Left forelimb (tissue), 1 donor: ENCODE measurements around the gene VPS39.

Experiments used
- DNase-seq: peaks from one replicate; pipeline ENCODE4 v3.0.0-alpha.2; 2018; ENCODE audit warnings: low spot score

Gene VPS39

GRCh38 chr15:42159381-42160015, 48.6 kb downstream of the VPS39 start:
- DNase-seq = no peak

GRCh38 chr15:42158941-42159340, 49.2 kb downstream of the VPS39 start:
- peak; percentile 53 for DNase-seq

GRCh38 chr15:42157981-42158765, 49.9 kb downstream of the VPS39 start:
- no peak for DNase-seq

GRCh38 chr15:42157381-42157780, 50.7 kb downstream of the VPS39 start:
- DNase-seq = no peak

- no peak for DNase-seq
Observed at GRCh38 chr15:42156243-42156922, 51.7 kb downstream of the VPS39 start, which contains the start of gene PLA2G4F. TSS of gene PLA2G4F (minus strand) at chr15:42156636. CDS start at chr15:42156549, 87 bp downstream.

DNA sequence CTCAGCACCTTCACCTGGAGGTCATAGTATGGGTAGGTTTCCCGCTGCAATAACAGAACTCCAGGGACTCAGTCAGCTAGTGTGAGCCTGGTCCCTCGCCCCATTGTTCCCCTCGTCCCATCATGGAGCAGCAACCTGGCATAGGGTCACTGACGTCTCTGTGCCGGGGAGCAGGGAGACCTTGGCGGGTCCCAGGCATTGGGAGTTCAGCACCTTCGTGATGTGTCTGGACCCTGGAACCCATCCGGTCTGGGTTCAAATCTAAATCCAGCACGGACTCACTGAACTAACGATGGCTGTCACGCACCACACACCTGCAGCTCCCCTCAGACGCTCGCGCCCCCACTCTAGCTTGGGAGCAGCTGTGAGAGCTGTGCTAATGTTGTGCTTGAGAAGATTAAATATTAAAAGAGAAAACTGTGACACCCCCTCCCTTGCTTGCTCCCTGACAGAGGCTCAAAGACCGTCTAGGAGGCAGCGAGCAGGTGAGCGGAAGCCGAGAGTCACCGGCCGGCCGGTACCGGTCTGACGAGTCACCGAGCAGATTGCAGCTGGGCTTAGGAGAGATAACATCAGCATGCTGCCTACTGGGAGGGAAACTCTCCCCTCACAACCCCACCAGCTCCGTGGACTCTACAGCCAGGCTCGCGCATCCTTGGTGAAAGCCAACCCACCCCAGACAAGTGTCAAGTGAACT, 52.4 kb downstream of the VPS39 start:
- DNase-seq = peak; percentile 62

- DNase-seq = no peak
Observed at GRCh38 chr15:42154956-42155355, 53.1 kb downstream of the VPS39 start.

DNA sequence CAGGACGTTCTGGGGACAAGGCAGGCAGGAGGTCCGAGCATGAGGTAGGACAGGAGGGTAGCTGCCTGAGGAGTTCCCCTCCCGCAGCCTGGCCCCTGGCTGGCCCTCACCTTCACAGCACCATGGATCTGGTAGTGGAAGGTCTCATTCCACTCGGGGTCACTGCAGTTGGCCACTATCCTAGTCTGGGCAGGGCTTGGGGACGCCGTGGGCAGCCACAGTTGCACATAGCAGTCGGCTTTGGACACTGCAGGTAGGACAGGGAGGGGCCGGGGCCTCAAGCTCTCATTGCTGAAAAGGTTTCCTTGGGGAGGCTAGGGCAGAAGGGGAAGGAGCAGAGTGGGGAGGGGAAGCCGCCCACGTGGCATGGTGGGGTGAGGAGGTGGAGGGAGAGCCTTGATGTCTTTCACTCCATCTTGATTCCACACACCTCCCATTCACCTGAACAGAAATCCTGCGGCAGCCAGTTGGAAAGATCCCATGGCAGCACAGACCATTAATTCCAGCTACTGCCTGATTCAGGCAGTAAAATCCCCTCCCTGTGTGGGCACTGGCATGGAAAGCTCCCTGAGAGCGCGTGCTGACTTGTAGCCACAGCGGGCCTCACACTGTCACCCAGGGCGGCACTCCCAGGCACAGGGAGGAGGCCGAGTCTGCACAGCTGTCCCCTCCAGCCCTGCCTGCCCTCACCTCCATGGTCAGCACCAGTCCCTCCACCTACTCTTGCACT, 53.7 kb downstream of the VPS39 start:
- peak; percentile 62 for DNase-seq

GRCh38 chr15:42153874-42154211, 54.3 kb downstream of the VPS39 start:
- no peak for DNase-seq

GRCh38 chr15:42152921-42153698, 55.0 kb downstream of the VPS39 start:
- peak; percentile 55 for DNase-seq

DNA sequence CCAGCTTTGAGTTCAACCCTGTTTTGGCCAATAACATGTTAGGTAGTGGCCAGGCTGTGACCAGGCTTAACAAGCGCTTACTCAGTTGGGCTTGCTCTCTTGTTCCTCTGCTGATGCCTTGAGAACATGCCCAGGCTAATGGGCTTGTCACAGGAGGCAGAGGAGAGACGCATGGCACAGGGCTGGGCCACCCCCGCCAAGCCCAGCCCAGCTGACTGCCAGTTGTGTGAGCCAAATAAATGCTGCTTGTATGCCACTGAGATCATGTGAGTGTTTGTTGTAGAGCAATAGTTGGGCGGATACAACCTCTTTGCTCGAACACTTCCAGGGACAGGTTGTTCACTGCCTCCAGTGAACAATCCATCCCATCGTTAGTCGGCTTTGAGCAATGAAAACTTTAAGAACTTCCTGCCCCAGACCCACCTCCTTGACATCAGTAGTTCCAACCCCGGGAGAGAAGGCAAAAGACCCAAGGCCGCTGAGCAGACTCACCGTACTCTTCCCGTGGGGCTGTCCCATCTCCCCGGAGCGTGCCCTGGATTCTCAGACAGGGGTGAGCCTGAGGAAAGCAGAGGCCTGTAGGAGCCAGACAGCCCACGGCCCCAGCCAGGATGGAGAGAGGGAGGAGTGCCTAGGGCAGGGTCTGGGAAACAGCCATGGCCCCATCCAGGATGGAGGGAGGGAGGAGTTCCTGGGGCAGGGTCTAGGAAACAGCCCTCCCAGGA, 55.7 kb downstream of the VPS39 start:
- no peak for DNase-seq

DNA sequence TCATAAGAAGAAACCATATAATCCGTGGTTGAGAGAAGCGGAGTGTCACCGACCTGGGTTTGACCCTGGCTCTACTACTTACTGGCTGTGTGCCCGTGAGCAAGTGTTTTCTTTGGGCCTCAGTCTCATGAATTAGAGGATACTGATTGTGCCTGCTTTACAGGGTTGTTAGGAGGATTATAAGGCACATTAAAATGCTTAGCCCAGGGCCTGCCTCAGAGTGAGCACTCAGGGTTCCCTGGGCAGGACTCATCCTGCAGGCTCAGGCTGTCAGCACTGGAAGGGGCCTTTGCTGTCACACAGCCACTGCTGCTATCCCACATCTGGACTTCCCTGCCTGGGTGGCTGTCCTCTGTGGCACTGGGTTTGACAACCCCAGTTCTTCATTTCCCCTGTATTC, 56.4 kb downstream of the VPS39 start:
- DNase-seq = peak; percentile 60

DNA sequence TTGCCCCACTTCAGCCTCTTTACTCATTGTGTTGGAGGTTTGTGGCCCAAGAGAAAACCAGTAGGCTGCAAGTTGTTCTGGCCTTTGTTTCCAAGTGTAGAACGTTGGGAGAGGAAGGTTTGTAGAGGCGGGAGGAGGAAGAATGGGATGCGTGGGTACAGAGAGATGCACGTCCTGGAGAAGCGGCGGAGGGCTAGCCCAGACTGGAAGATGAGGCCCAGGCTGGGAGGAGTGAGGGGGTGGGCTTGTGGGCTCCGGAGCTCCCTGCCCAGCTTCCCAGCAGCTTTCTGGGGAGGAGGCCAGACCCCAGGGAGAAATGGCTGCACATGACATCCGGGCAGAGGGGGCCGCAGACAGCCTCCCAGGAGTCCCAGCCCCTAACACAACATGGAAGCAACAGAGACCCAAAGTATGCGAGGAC, 57.0 kb downstream of the VPS39 start:
- DNase-seq = peak; percentile 57

DNA sequence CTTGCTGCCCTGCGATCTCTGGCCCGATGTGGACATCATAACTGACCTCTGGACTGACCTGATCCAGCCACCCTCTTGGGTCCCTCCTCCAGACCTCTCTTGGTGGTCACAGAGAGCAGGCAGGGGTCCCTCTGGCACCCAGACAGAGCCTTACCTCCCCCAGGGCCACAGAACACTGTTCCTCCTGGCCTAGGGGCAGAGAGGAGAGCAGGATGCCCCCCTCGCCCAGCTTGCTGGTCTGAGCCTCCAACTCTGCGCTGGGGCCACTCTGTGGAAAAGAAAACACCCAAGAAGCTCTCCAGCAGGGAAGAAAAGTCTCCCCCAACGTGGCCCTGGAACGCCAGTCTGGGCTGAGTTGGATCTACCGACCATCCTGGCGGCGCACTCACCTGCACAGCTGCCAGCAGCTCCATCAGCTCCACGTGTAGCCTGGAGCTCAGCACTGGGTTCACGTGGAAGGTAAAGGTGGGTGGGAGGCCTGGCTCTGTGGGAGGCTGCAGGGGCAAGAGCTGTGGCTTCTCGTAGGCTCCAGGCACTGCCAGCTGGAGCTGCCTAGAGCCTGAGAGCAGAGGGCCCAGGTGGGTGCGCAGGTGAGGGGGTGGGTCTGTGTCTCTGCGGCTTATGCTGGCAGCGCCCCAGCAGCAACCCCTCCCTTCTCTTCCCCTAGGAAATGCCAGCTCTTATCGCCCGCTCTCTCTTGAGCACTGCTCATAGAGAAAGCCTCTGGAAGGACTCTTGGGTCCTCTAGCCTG, 57.7 kb downstream of the VPS39 start:
- peak; percentile 41 for DNase-seq

GRCh38 chr15:42149493-42150218, 58.4 kb downstream of the VPS39 start:
- peak; percentile 52 for DNase-seq

DNA sequence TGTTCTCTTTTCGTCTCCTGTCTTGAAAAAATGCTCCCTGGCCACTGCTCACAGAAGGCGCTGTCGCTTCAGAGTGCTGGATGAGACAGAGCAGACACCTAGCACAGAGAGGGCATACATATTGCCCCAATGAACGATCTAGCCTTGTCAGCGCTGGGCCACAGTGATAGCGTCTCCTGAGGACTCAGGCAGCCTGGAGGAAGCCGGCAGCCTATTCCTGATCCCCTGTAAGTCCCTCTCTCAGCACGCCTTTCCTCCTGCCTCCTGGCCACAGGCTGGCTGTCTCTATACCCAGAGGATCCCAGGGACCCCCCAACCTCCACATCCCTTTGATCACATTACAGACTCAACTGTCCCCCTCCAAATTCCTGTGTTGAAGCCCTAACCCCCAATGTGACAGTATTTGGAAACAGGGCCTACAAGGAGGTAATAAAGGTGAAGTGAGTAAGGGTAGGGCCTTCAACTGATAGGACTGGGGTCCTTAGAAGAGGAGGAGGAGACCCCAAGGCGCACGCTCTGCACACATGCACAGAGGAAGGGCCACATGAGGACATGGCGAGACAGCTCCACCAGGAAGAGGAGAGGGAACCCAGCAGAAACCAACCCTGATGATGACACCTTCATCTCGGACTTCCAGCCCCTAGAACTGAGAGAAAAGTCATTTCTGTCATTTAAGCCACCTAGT, 59.2 kb downstream of the VPS39 start:
- DNase-seq = no peak

GRCh38 chr15:42147431-42147735, 60.7 kb downstream of the VPS39 start:
- peak; percentile 17 for DNase-seq
